Endothelial cell (in vitro differentiated cells): Measurements from ENCODE around the gene TMEM44. TPM values are rescaled to one million over a fixed set of nuclear protein-coding genes. Genes with fewer than 3 reads are reported as not detected.

Experiments
- DNase-seq: peaks from one replicate; pipeline ENCODE4 v3.0.0; 2021; ENCODE audit warnings: low spot score
- H3K27ac Mint-ChIP-seq: one replicate; pipeline ENCODE4 v1.8.0; 2021; ENCODE audit warnings: mixed read lengths, inconsistent platforms; ENCODE audit not compliant: unreplicated experiment
- H3K27me3 Mint-ChIP-seq: one replicate; pipeline ENCODE4 v1.8.0; 2021; ENCODE audit warnings: mild to moderate bottlenecking, moderate library complexity, mixed read lengths, inconsistent platforms; ENCODE audit not compliant: unreplicated experiment
- H3K36me3 Mint-ChIP-seq: one replicate; pipeline ENCODE4 v1.8.0; 2021; ENCODE audit warnings: mild to moderate bottlenecking, low read depth, mixed read lengths, inconsistent platforms; ENCODE audit not compliant: unreplicated experiment
- H3K4me1 Mint-ChIP-seq: one replicate; pipeline ENCODE4 v1.8.0; 2021; ENCODE audit warnings: mild to moderate bottlenecking, mixed read lengths, inconsistent platforms; ENCODE audit not compliant: unreplicated experiment
- H3K4me3 Mint-ChIP-seq: one replicate; pipeline ENCODE4 v1.8.0; 2021; ENCODE audit warnings: mild to moderate bottlenecking, mixed read lengths, inconsistent platforms; ENCODE audit not compliant: unreplicated experiment
- H3K9me3 Mint-ChIP-seq: one replicate; pipeline ENCODE4 v1.8.0; 2021; ENCODE audit warnings: mixed read lengths, inconsistent platforms; ENCODE audit not compliant: unreplicated experiment
- total RNA-seq: library from RNA; stranded (reverse); fragmentation: NEBNext Ultra II Directional; extraction: Animal tissue kit (Norgen Biotek cat#: 25700); gene quantifications from one replicate; pipeline ENCODE4 v1.2.1, GENCODE V29; 2021; ENCODE audit not compliant: unreplicated experiment
- TF ChIP-seq, protein P1 (sequence below): fragments of 200-600 bp; sonication (generic); IDR thresholded peaks from one replicate; pipeline ENCODE4 v1.5.0; 2021; ENCODE audit warnings: antibody characterized with exemption; ENCODE audit not compliant: unreplicated experiment

TMEM44 gene
- total RNA-seq, 1 donor from 2014 or later = 51.1 TPM

- Mint-ChIP-seq H3K9me3 (no peaks in the 10 kb centered on the region), H3K4me1 (peaks cover 3% of the 10 kb centered on the region), H3K4me3 (no peak overlapping the region), H3K36me3 (no peaks in the 10 kb centered on the region), H3K27ac (no peak overlapping the region), H3K27me3 (peaks cover 5% of the 10 kb centered on the region)
- TF ChIP-seq, protein P1, sequence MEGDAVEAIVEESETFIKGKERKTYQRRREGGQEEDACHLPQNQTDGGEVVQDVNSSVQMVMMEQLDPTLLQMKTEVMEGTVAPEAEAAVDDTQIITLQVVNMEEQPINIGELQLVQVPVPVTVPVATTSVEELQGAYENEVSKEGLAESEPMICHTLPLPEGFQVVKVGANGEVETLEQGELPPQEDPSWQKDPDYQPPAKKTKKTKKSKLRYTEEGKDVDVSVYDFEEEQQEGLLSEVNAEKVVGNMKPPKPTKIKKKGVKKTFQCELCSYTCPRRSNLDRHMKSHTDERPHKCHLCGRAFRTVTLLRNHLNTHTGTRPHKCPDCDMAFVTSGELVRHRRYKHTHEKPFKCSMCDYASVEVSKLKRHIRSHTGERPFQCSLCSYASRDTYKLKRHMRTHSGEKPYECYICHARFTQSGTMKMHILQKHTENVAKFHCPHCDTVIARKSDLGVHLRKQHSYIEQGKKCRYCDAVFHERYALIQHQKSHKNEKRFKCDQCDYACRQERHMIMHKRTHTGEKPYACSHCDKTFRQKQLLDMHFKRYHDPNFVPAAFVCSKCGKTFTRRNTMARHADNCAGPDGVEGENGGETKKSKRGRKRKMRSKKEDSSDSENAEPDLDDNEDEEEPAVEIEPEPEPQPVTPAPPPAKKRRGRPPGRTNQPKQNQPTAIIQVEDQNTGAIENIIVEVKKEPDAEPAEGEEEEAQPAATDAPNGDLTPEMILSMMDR = no peak
- DNase-seq = no peak
Measured at GRCh38 chr3:194543550-194543949, 89.7 kb downstream of the TMEM44 start.

DNA sequence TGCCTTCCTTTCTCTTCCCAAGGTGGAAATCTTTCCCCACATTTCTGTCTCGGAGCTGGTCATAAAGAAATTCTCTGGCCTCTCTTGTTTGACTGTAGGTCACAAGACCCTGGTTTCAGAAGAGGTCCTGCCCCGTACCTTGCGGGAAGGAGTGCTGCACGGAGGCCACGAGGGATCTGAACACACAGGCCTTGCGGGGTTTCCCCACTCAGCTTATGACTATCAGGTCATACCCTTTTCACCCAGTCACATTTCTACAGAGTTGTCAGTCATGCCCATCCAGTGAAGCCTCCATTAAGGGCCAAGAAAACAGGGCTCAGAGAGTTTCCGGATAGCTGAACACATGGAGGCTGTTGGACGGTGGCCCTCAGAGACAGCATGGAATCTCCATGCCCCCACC lies 91.7 kb downstream of the TMEM44 start:
- Mint-ChIP-seq H3K27ac (no peak overlapping the region), H3K9me3 (no peaks in the 10 kb centered on the region), H3K4me1 (peaks cover 2% of the 10 kb centered on the region), H3K36me3 (no peaks in the 10 kb centered on the region), H3K4me3 (no peak overlapping the region), H3K27me3 (peaks cover 7% of the 10 kb centered on the region)
- no peak for DNase-seq
- TF ChIP-seq, protein P1 = no peak

DNA sequence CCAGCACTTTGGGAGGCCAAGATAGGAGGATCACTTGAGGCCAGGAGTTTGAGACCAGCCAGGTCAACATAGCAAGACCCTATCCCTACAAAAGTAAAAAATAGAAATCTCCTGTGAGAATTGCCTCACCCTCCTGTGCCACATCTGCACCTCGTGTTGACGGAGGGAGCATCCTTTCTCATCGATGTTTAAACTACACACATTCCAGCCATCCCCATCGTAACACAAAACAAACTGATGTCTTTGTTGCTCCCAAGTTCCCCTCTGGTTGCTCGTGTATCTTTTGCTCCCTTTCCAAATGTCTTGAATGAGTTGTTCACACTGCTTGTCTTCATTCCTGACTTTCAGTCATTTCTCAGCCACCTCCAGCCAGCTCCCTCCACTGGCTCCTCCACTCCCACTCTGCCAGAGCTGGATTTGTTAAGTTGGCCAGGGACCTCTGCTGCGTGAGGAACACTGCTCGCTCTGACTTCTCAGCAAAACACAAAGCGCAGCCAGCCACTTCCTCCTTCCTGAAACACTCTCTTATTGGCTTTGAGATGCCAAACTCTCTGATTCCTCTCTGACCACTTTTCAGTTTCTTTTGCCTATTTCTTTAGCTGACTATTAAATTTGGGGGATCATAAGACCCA lies 92.8 kb downstream of the TMEM44 start:
- TF ChIP-seq, protein P1 = no peak
- Mint-ChIP-seq H3K9me3 (no peaks in the 10 kb centered on the region), H3K36me3 (no peaks in the 10 kb centered on the region), H3K4me1 (peaks cover 2% of the 10 kb centered on the region), H3K4me3 (no peak overlapping the region), H3K27me3 (peaks cover 3% of the 10 kb centered on the region), H3K27ac (no peak overlapping the region)
- DNase-seq = no peak

DNA sequence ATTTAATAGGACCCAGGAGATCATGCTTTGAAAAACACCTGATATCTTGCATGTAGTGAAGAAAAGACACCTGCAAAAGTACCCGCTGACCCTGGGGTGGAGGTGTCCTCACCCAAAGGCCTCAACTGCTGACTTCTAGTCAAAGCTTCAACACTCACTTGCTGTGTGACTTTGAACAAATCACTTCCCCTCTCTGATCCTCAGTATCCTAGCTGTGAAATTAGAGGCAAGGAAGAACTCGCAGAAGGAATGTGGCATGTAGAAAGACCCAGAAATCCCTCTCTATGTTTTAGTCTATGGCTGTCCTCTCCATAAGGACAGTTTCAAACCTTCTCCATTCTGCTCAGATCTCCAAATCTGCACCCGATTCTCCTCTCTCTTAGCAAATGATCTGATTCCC lies 93.7 kb downstream of the TMEM44 start:
- Mint-ChIP-seq H3K4me3 (no peak overlapping the region), H3K27ac (no peak overlapping the region), H3K9me3 (no peaks in the 10 kb centered on the region), H3K36me3 (no peaks in the 10 kb centered on the region), H3K4me1 (peaks cover 2% of the 10 kb centered on the region), H3K27me3 (peaks cover 3% of the 10 kb centered on the region)
- TF ChIP-seq, protein P1 = no peak
- no peak for DNase-seq

DNA sequence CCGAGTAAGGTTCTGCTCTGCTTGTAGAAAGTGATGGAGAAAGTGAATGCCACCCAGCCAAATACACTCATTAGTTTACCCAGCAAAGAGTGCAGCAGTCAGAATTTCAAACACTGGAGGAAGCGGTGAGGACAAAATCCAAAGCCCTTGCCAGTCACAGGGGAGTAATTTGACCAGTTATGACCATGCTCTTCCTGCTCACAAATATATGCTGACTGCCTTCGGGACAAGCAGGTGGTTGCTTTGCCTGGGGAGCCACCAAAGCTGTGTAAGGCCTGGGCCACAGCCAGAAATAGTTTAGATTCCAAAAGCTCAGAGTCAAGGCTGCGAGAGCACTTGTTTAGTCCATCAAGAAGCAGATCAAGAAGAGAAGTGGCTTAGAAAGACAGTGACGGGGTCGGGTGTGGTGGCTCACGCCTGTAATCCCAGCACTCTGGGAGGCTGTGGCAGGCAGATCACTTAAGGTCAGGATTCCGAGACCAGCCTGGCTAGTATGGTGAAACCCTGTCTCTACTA lies 95.4 kb downstream of the TMEM44 start:
- no peak overlapping the region for H3K4me3 Mint-ChIP-seq
- peaks cover 3% of the 10 kb centered on the region for H3K27me3 Mint-ChIP-seq
- H3K36me3 Mint-ChIP-seq = no peaks in the 10 kb centered on the region
- peaks cover 2% of the 10 kb centered on the region for H3K4me1 Mint-ChIP-seq
- no peaks in the 10 kb centered on the region for H3K9me3 Mint-ChIP-seq
- no peak for DNase-seq
- TF ChIP-seq, protein P1 = no peak
- no peak overlapping the region for H3K27ac Mint-ChIP-seq
